Measurements from ENCODE around the gene SHMT2. TPM values are rescaled to one million over a fixed set of nuclear protein-coding genes. Genes with fewer than 3 reads are reported as not detected.

Gene SHMT2
- total and polyA plus RNA-seq, 7 donors, result 24.6 to 100 (median 30.0) TPM

GRCh38 chr12:57195611-57196371 lies 33.7 kb upstream of the SHMT2 start:
- Histone ChIP-seq H3K4me3 (no peak overlapping the region), H3K27me3 (no peaks in the 10 kb centered on the region), H3K4me1 (no peaks in the 10 kb centered on the region), H3K36me3 (peaks cover 92 to 100% (median 100%) of the 10 kb centered on the region in 4 donors), H3K9me3 (no peaks in the 10 kb centered on the region), H3K27ac (no peak overlapping the region)
- intact Hi-C loops (cut with DNase I), result no loop called here
- TF ChIP-seq CTCF (IDR thresholded peaks at IDR 0.05) (no peak), EP300 (IDR thresholded peaks at IDR 0.05) (no peak), POLR2A (IDR thresholded peaks at IDR 0.05) (no peak), POLR2AphosphoS5 (IDR thresholded peaks at IDR 0.05) (no peak)
- DNase-seq, result no peak
- 82 to 87% methylated on average over 34 of the region's 34 CpGs for WGBS, 2 donors

- no peaks in the 10 kb centered on the region for H3K27me3 ChIP-seq
- TF ChIP-seq POLR2A (IDR thresholded peaks at IDR 0.05), result no peak
- TF ChIP-seq POLR2AphosphoS5 (IDR thresholded peaks at IDR 0.05), result no peak
- DNase-seq, result no peak
- no peak overlapping the region for H3K4me3 ChIP-seq
- intact Hi-C loops (cut with DNase I), result no loop called here
- H3K9me3 ChIP-seq, result no peaks in the 10 kb centered on the region
- WGBS, 2 donors, result 73 to 74% methylated on average over 4 of the region's 4 CpGs
- peaks cover 93 to 100% (median 100%) of the 10 kb centered on the region in 4 donors for H3K36me3 ChIP-seq
- H3K27ac ChIP-seq, result no peak overlapping the region
- no peaks in the 10 kb centered on the region for H3K4me1 ChIP-seq
These were observed 33.1 kb upstream of the SHMT2 start for GRCh38 chr12:57196439-57196838.

- Histone ChIP-seq H3K36me3 (peaks cover 93 to 100% (median 100%) of the 10 kb centered on the region in 4 donors), H3K27me3 (no peaks in the 10 kb centered on the region), H3K4me3 (no peak overlapping the region), H3K27ac (no peak overlapping the region), H3K4me1 (no peaks in the 10 kb centered on the region), H3K9me3 (no peaks in the 10 kb centered on the region)
- WGBS, 2 donors, result 92% methylated on average over 22 of the region's 22 CpGs
- TF ChIP-seq EP300 (IDR thresholded peaks at IDR 0.05) (no peak), POLR2AphosphoS5 (IDR thresholded peaks at IDR 0.05) (no peak)
- intact Hi-C loops (cut with DNase I), result no loop called here
- DNase-seq, result no peak
These were observed 32.6 kb upstream of the SHMT2 start for GRCh38 chr12:57196956-57197355.

GRCh38 chr12:57198329-57198728 lies 31.2 kb upstream of the SHMT2 start:
- 94 to 96% methylated on average over 17 of the region's 17 CpGs for WGBS, 2 donors
- no peak for TF ChIP-seq POLR2A (IDR thresholded peaks at IDR 0.05)
- no peak for TF ChIP-seq CTCF (IDR thresholded peaks at IDR 0.05)
- no peak for TF ChIP-seq EP300 (IDR thresholded peaks at IDR 0.05)
- TF ChIP-seq POLR2AphosphoS5 (IDR thresholded peaks at IDR 0.05), result no peak
- Histone ChIP-seq H3K9me3 (no peaks in the 10 kb centered on the region), H3K27ac (no peak overlapping the region), H3K36me3 (peaks cover 94 to 100% (median 100%) of the 10 kb centered on the region in 4 donors), H3K4me1 (no peaks in the 10 kb centered on the region), H3K27me3 (no peaks in the 10 kb centered on the region), H3K4me3 (no peak overlapping the region)
- intact Hi-C loops (cut with DNase I), result no loop called here
- no peak for DNase-seq

- Histone ChIP-seq H3K4me1 (no peaks in the 10 kb centered on the region), H3K27ac (no peak overlapping the region), H3K27me3 (no peaks in the 10 kb centered on the region), H3K36me3 (peaks cover 92 to 100% (median 100%) of the 10 kb centered on the region in 4 donors), H3K4me3 (no peak overlapping the region), H3K9me3 (no peaks in the 10 kb centered on the region)
- TF ChIP-seq CTCF (IDR thresholded peaks at IDR 0.05), result no peak
- no peak for TF ChIP-seq EP300 (IDR thresholded peaks at IDR 0.05)
- TF ChIP-seq POLR2AphosphoS5 (IDR thresholded peaks at IDR 0.05), result no peak
- TF ChIP-seq POLR2A (IDR thresholded peaks at IDR 0.05), result no peak
- no peak for DNase-seq
- 90 to 91% methylated on average over 15 of the region's 15 CpGs for WGBS, 2 donors
- intact Hi-C loops (cut with DNase I), result no loop called here
These were observed 30.3 kb upstream of the SHMT2 start for GRCh38 chr12:57199191-57199590.
